HUES64 (cell line): ENCODE data around the gene GIT2.
"Not testable (repeated sequence)": the region's sequence is repeated elsewhere in the genome, so short reads cannot be mapped to it uniquely, and the experiment has no call there.

Experiments used
- H3K27ac ChIP-seq: 2 replicates; pipeline ENCODE4 v1.7.0; 2013; ENCODE audit warnings: low read depth, low read length, inconsistent platforms
- H3K27me3 ChIP-seq: 2 replicates; pipeline ENCODE4 v1.6.1; 2013; ENCODE audit warnings: mild to moderate bottlenecking, low read length; ENCODE audit not compliant: insufficient read depth
- H3K36me3 ChIP-seq: 2 replicates; pipeline ENCODE4 v1.6.1; 2013; ENCODE audit warnings: mild to moderate bottlenecking, low read length; ENCODE audit not compliant: insufficient read depth
- H3K4me1 ChIP-seq: 2 replicates; pipeline ENCODE4 v1.6.1; 2013; ENCODE audit warnings: mild to moderate bottlenecking, low read length, moderate library complexity; ENCODE audit not compliant: insufficient read depth
- H3K4me3 ChIP-seq: 2 replicates; pipeline ENCODE4 v1.5.1; 2013; ENCODE audit warnings: mild to moderate bottlenecking, low read length, moderate library complexity
- H3K9ac ChIP-seq: 2 replicates; pipeline ENCODE4 v1.6.1; 2013; ENCODE audit warnings: mild to moderate bottlenecking, low read depth, low read length
- H3K9me3 ChIP-seq: 2 replicates; pipeline ENCODE4 v1.6.1; 2013; ENCODE audit warnings: low read depth, low read length; ENCODE audit not compliant: insufficient read depth
- WGBS: fragments of 150-250, 120-280 bp; methylation state at CpG from one replicate; pipeline ENCODE4 v1.1.7; 2013; ENCODE audit warnings: missing lambda C conversion rate; 5-methylcytosine and 5-hydroxymethylcytosine counted together

GIT2 gene

GRCh38 chr12:109929326-109929725 is 66.8 kb downstream of the GIT2 start:
- WGBS = 98% methylated on average over 14 of the region's 14 CpGs
- H3K9me3 ChIP-seq, H3K27me3 ChIP-seq, H3K4me3 ChIP-seq, H3K27ac ChIP-seq, H3K9ac ChIP-seq, H3K4me1 ChIP-seq: not testable (repeated sequence)
- H3K36me3 ChIP-seq = peaks cover 38% of the 10 kb centered on the region

- no peak overlapping the region for H3K4me3 ChIP-seq
- H3K9ac ChIP-seq = no peak overlapping the region
- no peaks in the 10 kb centered on the region for H3K9me3 ChIP-seq
- peaks cover 31% of the 10 kb centered on the region for H3K36me3 ChIP-seq
- WGBS = 92% methylated on average over 12 of the region's 12 CpGs
- no peak overlapping the region for H3K27ac ChIP-seq
- no peaks in the 10 kb centered on the region; the same call in 1 of the 2 replicates for H3K4me1 ChIP-seq
- no peaks in the 10 kb centered on the region for H3K27me3 ChIP-seq
Measured at GRCh38 chr12:109928058-109928656, 68.0 kb downstream of the GIT2 start.

- no peaks in the 10 kb centered on the region for H3K27me3 ChIP-seq
- H3K4me1 ChIP-seq = no peaks in the 10 kb centered on the region; the same call in 1 of the 2 replicates
- H3K27ac ChIP-seq = no peak overlapping the region
- H3K9ac ChIP-seq = no peak overlapping the region
- WGBS = 90% methylated on average over 8 of the region's 8 CpGs
- no peak overlapping the region for H3K4me3 ChIP-seq
- peaks cover 25% of the 10 kb centered on the region for H3K36me3 ChIP-seq
- H3K9me3 ChIP-seq = no peaks in the 10 kb centered on the region
Measured at GRCh38 chr12:109927622-109928021, 68.5 kb downstream of the GIT2 start.

- Histone ChIP-seq H3K9ac (no peak overlapping the region), H3K36me3 (peaks cover 15% of the 10 kb centered on the region; the same call in 1 of the 2 replicates), H3K27me3 (no peaks in the 10 kb centered on the region), H3K27ac (no peak overlapping the region), H3K4me1 (no peaks in the 10 kb centered on the region; the same call in 1 of the 2 replicates), H3K9me3 (no peaks in the 10 kb centered on the region), H3K4me3 (no peak overlapping the region)
- whole genome bisulfite sequencing = 93% methylated on average over 11 of the region's 11 CpGs
Measured at GRCh38 chr12:109926488-109927210, 69.5 kb downstream of the GIT2 start.

GRCh38 chr12:109926016-109926415 is 70.2 kb downstream of the GIT2 start:
- Histone ChIP-seq H3K9ac (no peak overlapping the region), H3K27ac (no peak overlapping the region), H3K27me3 (no peaks in the 10 kb centered on the region), H3K36me3 (0 out of 2 replicates have a peak, but pooled peaks cover 10% of the 10 kb centered on the region), H3K4me1 (no peaks in the 10 kb centered on the region; the same call in 1 of the 2 replicates), H3K9me3 (no peaks in the 10 kb centered on the region), H3K4me3 (no peak overlapping the region)
- WGBS = 90% methylated on average over 8 of the region's 8 CpGs

- WGBS = 85% methylated on average over 20 of the region's 20 CpGs
Measured at GRCh38 chr12:109925185-109925840, 70.9 kb downstream of the GIT2 start.

GRCh38 chr12:109923481-109924245 is 72.5 kb downstream of the GIT2 start:
- H3K9ac ChIP-seq = no peak overlapping the region
- H3K36me3 ChIP-seq = 0 out of 2 replicates have a peak, but pooled peaks cover 7% of the 10 kb centered on the region
- no peaks in the 10 kb centered on the region for H3K9me3 ChIP-seq
- 85% methylated on average over 17 of the region's 17 CpGs for WGBS
- no peaks in the 10 kb centered on the region for H3K4me1 ChIP-seq
- H3K4me3 ChIP-seq = no peak overlapping the region
- H3K27ac ChIP-seq = no peak overlapping the region
- no peaks in the 10 kb centered on the region for H3K27me3 ChIP-seq

More at GRCh38 chr12:109925185-109925840, 70.9 kb downstream of the GIT2 start:
- no peaks in the 10 kb centered on the region for H3K9me3 ChIP-seq
- no peak overlapping the region for H3K9ac ChIP-seq
- H3K36me3 ChIP-seq = 0 out of 2 replicates have a peak, but pooled peaks cover 3% of the 10 kb centered on the region
- H3K4me3 ChIP-seq = no peak overlapping the region
- H3K27me3 ChIP-seq = no peaks in the 10 kb centered on the region
- no peaks in the 10 kb centered on the region for H3K4me1 ChIP-seq
- H3K27ac ChIP-seq = no peak overlapping the region

- H3K36me3 ChIP-seq = peaks cover 7% of the 10 kb centered on the region; the same call in 1 of the 2 replicates
- H3K9ac ChIP-seq = no peak overlapping the region
- no peak overlapping the region for H3K4me3 ChIP-seq
- H3K27me3 ChIP-seq = no peaks in the 10 kb centered on the region
- no peaks in the 10 kb centered on the region for H3K4me1 ChIP-seq
- no peak overlapping the region for H3K27ac ChIP-seq
- no peaks in the 10 kb centered on the region for H3K9me3 ChIP-seq
- WGBS = 89% methylated on average over 5 of the region's 5 CpGs
Measured at GRCh38 chr12:109923038-109923437, 73.1 kb downstream of the GIT2 start.

- Histone ChIP-seq H3K4me1 (no peaks in the 10 kb centered on the region), H3K4me3 (no peak overlapping the region), H3K27ac (no peak overlapping the region), H3K36me3 (peaks cover 18% of the 10 kb centered on the region), H3K27me3 (no peaks in the 10 kb centered on the region), H3K9me3 (no peaks in the 10 kb centered on the region), H3K9ac (no peak overlapping the region)
- 96% methylated on average over 4 of the region's 4 CpGs for WGBS
Measured at GRCh38 chr12:109921982-109922381, 74.2 kb downstream of the GIT2 start.

GRCh38 chr12:109920261-109920780 is 75.8 kb downstream of the GIT2 start:
- H3K27me3 ChIP-seq = no peaks in the 10 kb centered on the region
- H3K9me3 ChIP-seq = no peaks in the 10 kb centered on the region
- no peak overlapping the region for H3K9ac ChIP-seq
- H3K4me1 ChIP-seq = no peaks in the 10 kb centered on the region
- 94% methylated on average over 11 of the region's 11 CpGs for WGBS
- H3K36me3 ChIP-seq = peaks cover 35% of the 10 kb centered on the region
- H3K27ac ChIP-seq = no peak overlapping the region
- H3K4me3 ChIP-seq = no peak overlapping the region
